Measurements from ENCODE around the gene NTHL1. TPM values are rescaled to one million over a fixed set of nuclear protein-coding genes. Genes with fewer than 3 reads are reported as not detected.

The NTHL1 gene
- total RNA-seq, 4 donors from 2014 or later: 6.1 to 38.7 (median 25.0) TPM

- no peaks in the 10 kb centered on the region for H3K36me3 ChIP-seq
- peak overlapping the region in 1 of 3 donors; percentile 6 for H3K4me3 ChIP-seq (replicated peaks in 1 of 3)
- H3K27me3 ChIP-seq: no peaks in the 10 kb centered on the region
- intact Hi-C loops (cut with DNase I): no loop called here
- peaks cover 5 to 31% of the 10 kb centered on the region in 2 donors for H3K4me1 ChIP-seq
- TF ChIP-seq POLR2A (IDR thresholded peaks at IDR 0.05) (no peak), CTCF (IDR thresholded peaks at IDR 0.05) (no peak)
- no peak for DNase-seq
- H3K27ac ChIP-seq: no peak overlapping the region
- no peaks in the 10 kb centered on the region for H3K9me3 ChIP-seq
- 90 to 98% methylated on average over 2 to 7 of the region's 22 CpGs for WGBS, 2 donors
Observed at GRCh38 chr16:2029350-2029749, 18.3 kb downstream of the NTHL1 start.

- TF ChIP-seq POLR2A (IDR thresholded peaks at IDR 0.05): no peak
- TF ChIP-seq CTCF (IDR thresholded peaks at IDR 0.05): no peak
- intact Hi-C loops (cut with DNase I): no loop called here
- no peak for DNase-seq
- Histone ChIP-seq H3K27me3 (no peaks in the 10 kb centered on the region), H3K27ac (no peak overlapping the region), H3K4me1 (peaks cover 5 to 36% of the 10 kb centered on the region in 2 donors), H3K36me3 (no peaks in the 10 kb centered on the region), H3K4me3 (replicated peaks in 1 of 3) (peak overlapping the region in 1 of 3 donors; percentile 6), H3K9me3 (no peaks in the 10 kb centered on the region)
- WGBS, 2 donors: 76 to 83% methylated on average over 10 to 17 of the region's 18 CpGs
Observed at GRCh38 chr16:2028620-2029220, 18.9 kb downstream of the NTHL1 start.

- Histone ChIP-seq H3K36me3 (no peaks in the 10 kb centered on the region), H3K4me3 (replicated peaks in 1 of 3) (peak overlapping the region in 1 of 3 donors; percentile 65), H3K4me1 (peaks cover 5 to 39% of the 10 kb centered on the region in 2 donors), H3K27me3 (no peaks in the 10 kb centered on the region), H3K27ac (peak overlapping the region in 1 of 3 donors; percentile 4), H3K9me3 (no peaks in the 10 kb centered on the region)
- intact Hi-C loops (cut with DNase I): no loop called here
- TF ChIP-seq POLR2A (IDR thresholded peaks at IDR 0.05): no peak
- TF ChIP-seq CTCF (IDR thresholded peaks at IDR 0.05): no peak
- no peak for DNase-seq
- WGBS, 2 donors: 81 to 100% methylated on average over 1 to 2 of the region's 3 CpGs
Observed at GRCh38 chr16:2028146-2028545, 19.5 kb downstream of the NTHL1 start.

GRCh38 chr16:2027024-2028010, 20.3 kb downstream of the NTHL1 start:
- intact Hi-C loops (cut with DNase I): loop anchor here (2.0 kb wide), 1 partner anchor 17 kb away; no protein-coding TSS in a partner anchor
- H3K27ac ChIP-seq: peak overlapping the region in 2 of 3 donors; percentile 4 to 61
- peaks cover 11 to 43% of the 10 kb centered on the region in 2 donors for H3K4me1 ChIP-seq
- TF ChIP-seq POLR2A (IDR thresholded peaks at IDR 0.05) (no peak), CTCF (IDR thresholded peaks at IDR 0.05) (no peak)
- H3K4me3 ChIP-seq (replicated peaks in 1 of 3): peak overlapping the region in 2 of 3 donors; percentile 51 to 65
- no peaks in the 10 kb centered on the region for H3K27me3 ChIP-seq
- peak in 1 of 2 donors; percentile 34 for DNase-seq
- no peaks in the 10 kb centered on the region for H3K36me3 ChIP-seq
- 18 to 34% methylated on average over 9 to 12 of the region's 76 CpGs for WGBS, 2 donors
- H3K9me3 ChIP-seq: no peaks in the 10 kb centered on the region
